HepG2 (cell line): ENCODE data around the gene TF. TPM values are rescaled to one million over a fixed set of nuclear protein-coding genes. Genes with fewer than 3 reads are reported as not detected.
A peak's percentile ranks its signal among the peaks of the same experiment; 100 is the strongest.

ENCODE experiments used
- EED ChIP-seq: sonication (generic); formaldehyde crosslinking; IDR thresholded peaks from 2 replicates; pipeline ENCODE4 v1.5.0; 2020; ENCODE audit warnings: mild to moderate bottlenecking, missing genetic modification reagents
- FOXM1 ChIP-seq: sonication (generic); formaldehyde crosslinking; IDR thresholded peaks from 2 replicates; pipeline ENCODE4 v1.5.0; 2020; ENCODE audit warnings: missing genetic modification reagents
- POLR2AphosphoS5 ChIP-seq: IDR thresholded peaks from 2 replicates; pipeline ENCODE4 v1.6.1; 2012; ENCODE audit warnings: low read depth, low read length
- RBM22 ChIP-seq: fragments of 200-400 bp; formaldehyde crosslinking; optimal IDR thresholded peaks from 2 replicates; pipeline ENCODE3; 2017; ENCODE audit warnings: mild to moderate bottlenecking, low read length, moderate library complexity
- SOX5 ChIP-seq: IDR thresholded peaks from 2 replicates; pipeline ENCODE4 v1.6.1; 2016; ENCODE audit warnings: borderline replicate concordance
- TRIM22 ChIP-seq: fragments of 450-650 bp; IDR thresholded peaks from 2 replicates; pipeline ENCODE4 v1.6.1; 2017
- ZFYVE20 ChIP-seq: sonication (generic); formaldehyde crosslinking; IDR thresholded peaks from 2 replicates; pipeline ENCODE4 v1.8.0; 2023; ENCODE audit warnings: low read depth, mild to moderate bottlenecking, moderate library complexity, missing genetic modification reagents, borderline replicate concordance
- ZNF407 ChIP-seq: sonication (generic); formaldehyde crosslinking; IDR thresholded peaks from one replicate; pipeline ENCODE4 v1.5.1; 2020; ENCODE audit warnings: mild to moderate bottlenecking, missing genetic modification reagents; ENCODE audit errors: not compliant biosample characterization
- ZNF512 ChIP-seq: sonication (generic); formaldehyde crosslinking; IDR thresholded peaks from 2 replicates; pipeline ENCODE4 v1.4.0; 2020; ENCODE audit warnings: mild to moderate bottlenecking, missing genetic modification reagents
- ZSCAN21 ChIP-seq: sonication (generic); formaldehyde crosslinking; IDR thresholded peaks from 2 replicates; pipeline ENCODE4 v1.8.0; 2022; ENCODE audit warnings: mild to moderate bottlenecking, missing genetic modification reagents, moderate library complexity, borderline replicate concordance
- polyA plus RNA-seq, 8 experiments: library from polyadenylated mRNA; depleted of rRNA in 3 of 8; stranded (reverse) in 7 of 8; unstranded in 1 of 8; fragments of >200 nt; fragmentation: Illumina TruSeq in 4 of 8; extraction: Trizol in 4 of 8; gene quantifications; 2 replicates each; pipeline versions ENCODE4 v1.2.1 to v1.2.3, GENCODE V29; 2011 to 2016; ENCODE audit warnings: low read depth in 4 of 8, missing spikeins in 1 of 8, mixed read lengths in 1 of 8; ENCODE audit not compliant: insufficient read depth in 1 of 8
- total RNA-seq, 5 experiments: library from RNA; depleted of rRNA; stranded (reverse); fragments of >200 nt; fragmentation: Illumina TruSeq; extraction: Trizol; gene quantifications; 2 replicates each; pipeline ENCODE4 v1.2.3, GENCODE V29; 2016; ENCODE audit warnings: low read depth in 1 of 5
- TF ChIP-seq, protein P1 (sequence below): sonication (generic); formaldehyde crosslinking; IDR thresholded peaks from 2 replicates; pipeline ENCODE4 v1.5.1; 2020; ENCODE audit warnings: mild to moderate bottlenecking, missing genetic modification reagents, borderline replicate concordance

TF gene
- total and polyA plus RNA-seq, 2 of the 13 experiments (the other 11 are each of a cell fraction or from before 2014, with no cell fraction given): 10,074 to 11,821 TPM

GRCh38 chr3:133746712-133747066 is 496 bp downstream of the TF start (continued):
- TF ChIP-seq ZNF407 (no peak), EED (peak; percentile 8; the same call in 1 of the 2 replicates), ZFYVE20 (no peak), RBM22 (no peak), ZNF512 (no peak), ZSCAN21 (CRISPR knock-in tag) (no peak), POLR2AphosphoS5 (peak; percentile 1; the same call in 1 of the 2 replicates), TRIM22 (no peak), FOXM1 (CRISPR knock-in tag) (no peak), SOX5 (no peak)
- TF ChIP-seq, protein P1, sequence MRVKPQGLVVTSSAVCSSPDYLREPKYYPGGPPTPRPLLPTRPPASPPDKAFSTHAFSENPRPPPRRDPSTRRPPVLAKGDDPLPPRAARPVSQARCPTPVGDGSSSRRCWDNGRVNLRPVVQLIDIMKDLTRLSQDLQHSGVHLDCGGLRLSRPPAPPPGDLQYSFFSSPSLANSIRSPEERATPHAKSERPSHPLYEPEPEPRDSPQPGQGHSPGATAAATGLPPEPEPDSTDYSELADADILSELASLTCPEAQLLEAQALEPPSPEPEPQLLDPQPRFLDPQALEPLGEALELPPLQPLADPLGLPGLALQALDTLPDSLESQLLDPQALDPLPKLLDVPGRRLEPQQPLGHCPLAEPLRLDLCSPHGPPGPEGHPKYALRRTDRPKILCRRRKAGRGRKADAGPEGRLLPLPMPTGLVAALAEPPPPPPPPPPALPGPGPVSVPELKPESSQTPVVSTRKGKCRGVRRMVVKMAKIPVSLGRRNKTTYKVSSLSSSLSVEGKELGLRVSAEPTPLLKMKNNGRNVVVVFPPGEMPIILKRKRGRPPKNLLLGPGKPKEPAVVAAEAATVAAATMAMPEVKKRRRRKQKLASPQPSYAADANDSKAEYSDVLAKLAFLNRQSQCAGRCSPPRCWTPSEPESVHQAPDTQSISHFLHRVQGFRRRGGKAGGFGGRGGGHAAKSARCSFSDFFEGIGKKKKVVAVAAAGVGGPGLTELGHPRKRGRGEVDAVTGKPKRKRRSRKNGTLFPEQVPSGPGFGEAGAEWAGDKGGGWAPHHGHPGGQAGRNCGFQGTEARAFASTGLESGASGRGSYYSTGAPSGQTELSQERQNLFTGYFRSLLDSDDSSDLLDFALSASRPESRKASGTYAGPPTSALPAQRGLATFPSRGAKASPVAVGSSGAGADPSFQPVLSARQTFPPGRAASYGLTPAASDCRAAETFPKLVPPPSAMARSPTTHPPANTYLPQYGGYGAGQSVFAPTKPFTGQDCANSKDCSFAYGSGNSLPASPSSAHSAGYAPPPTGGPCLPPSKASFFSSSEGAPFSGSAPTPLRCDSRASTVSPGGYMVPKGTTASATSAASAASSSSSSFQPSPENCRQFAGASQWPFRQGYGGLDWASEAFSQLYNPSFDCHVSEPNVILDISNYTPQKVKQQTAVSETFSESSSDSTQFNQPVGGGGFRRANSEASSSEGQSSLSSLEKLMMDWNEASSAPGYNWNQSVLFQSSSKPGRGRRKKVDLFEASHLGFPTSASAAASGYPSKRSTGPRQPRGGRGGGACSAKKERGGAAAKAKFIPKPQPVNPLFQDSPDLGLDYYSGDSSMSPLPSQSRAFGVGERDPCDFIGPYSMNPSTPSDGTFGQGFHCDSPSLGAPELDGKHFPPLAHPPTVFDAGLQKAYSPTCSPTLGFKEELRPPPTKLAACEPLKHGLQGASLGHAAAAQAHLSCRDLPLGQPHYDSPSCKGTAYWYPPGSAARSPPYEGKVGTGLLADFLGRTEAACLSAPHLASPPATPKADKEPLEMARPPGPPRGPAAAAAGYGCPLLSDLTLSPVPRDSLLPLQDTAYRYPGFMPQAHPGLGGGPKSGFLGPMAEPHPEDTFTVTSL (CRISPR knock-in tag): 0 out of 2 replicates have a peak, but pooled peaks have one; percentile 3
